PC-3 (cell line): Measurements from ENCODE around the gene RSU1.

ENCODE experiments used
- CTCF ChIP-seq: fragments of 300-600 bp; sonication (generic); conservative IDR thresholded peaks from 2 replicates; pipeline ENCODE4 v1.5.1; 2017; ENCODE audit warnings: antibody characterized with exemption, low read depth, mild to moderate bottlenecking, low read length
- EZH2phosphoT487 ChIP-seq: fragments of 300-600 bp; sonication (generic); IDR thresholded peaks from 2 replicates; pipeline ENCODE4 v1.6.1; 2018; ENCODE audit warnings: mild to moderate bottlenecking, antibody characterized with exemption, low read length, borderline replicate concordance

- TF ChIP-seq EZH2phosphoT487 (no peak), CTCF (no peak)
These were observed 68.5 kb downstream of the RSU1 start for GRCh38 chr10:16748749-16749148.
